SK-N-MC (cell line): Measurements from ENCODE around the gene NCEH1.

Source experiments
- EZH2 ChIP-seq: fragments of 200-600 bp; sonication (generic); IDR thresholded peaks from one replicate; pipeline ENCODE4 v1.6.1; 2017; ENCODE audit warnings: antibody characterized with exemption
- POLR2AphosphoS5 ChIP-seq: IDR thresholded peaks from 2 replicates; pipeline ENCODE4 v1.6.1; 2012; ENCODE audit warnings: mild to moderate bottlenecking, low read depth, low read length, borderline replicate concordance

DNA sequence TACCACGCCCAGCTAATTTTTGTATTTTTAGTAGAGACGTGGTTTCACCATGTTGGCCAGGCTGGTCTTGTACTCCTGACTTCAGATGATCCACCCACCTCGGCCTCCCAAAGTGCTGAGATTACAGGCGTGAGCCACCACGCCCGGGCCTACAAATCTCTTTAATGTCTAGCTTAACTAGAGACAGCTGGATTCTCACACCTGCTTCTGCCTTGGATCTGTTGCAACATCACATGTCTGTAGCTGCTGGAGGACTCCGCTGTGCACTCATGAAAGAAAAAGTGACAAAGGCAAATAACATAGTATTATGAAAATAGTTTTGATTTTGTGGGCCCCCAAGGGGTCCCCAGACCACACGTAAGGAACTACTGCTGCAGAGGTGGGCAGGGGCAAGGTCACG is 85.9 kb downstream of the NCEH1 start:
- TF ChIP-seq EZH2 (no peak), POLR2AphosphoS5 (no peak)
